HUES64 (cell line): ENCODE measurements around the gene TMEM80.

Source experiments
- H3K27ac ChIP-seq: 2 replicates; pipeline ENCODE4 v1.7.0; 2013; ENCODE audit warnings: low read depth, low read length, inconsistent platforms
- H3K27me3 ChIP-seq: 2 replicates; pipeline ENCODE4 v1.6.1; 2013; ENCODE audit warnings: mild to moderate bottlenecking, low read length; ENCODE audit not compliant: insufficient read depth
- H3K36me3 ChIP-seq: 2 replicates; pipeline ENCODE4 v1.6.1; 2013; ENCODE audit warnings: mild to moderate bottlenecking, low read length; ENCODE audit not compliant: insufficient read depth
- H3K4me1 ChIP-seq: 2 replicates; pipeline ENCODE4 v1.6.1; 2013; ENCODE audit warnings: mild to moderate bottlenecking, low read length, moderate library complexity; ENCODE audit not compliant: insufficient read depth
- H3K4me3 ChIP-seq: 2 replicates; pipeline ENCODE4 v1.5.1; 2013; ENCODE audit warnings: mild to moderate bottlenecking, low read length, moderate library complexity
- H3K9ac ChIP-seq: 2 replicates; pipeline ENCODE4 v1.6.1; 2013; ENCODE audit warnings: mild to moderate bottlenecking, low read depth, low read length
- H3K9me3 ChIP-seq: 2 replicates; pipeline ENCODE4 v1.6.1; 2013; ENCODE audit warnings: low read depth, low read length; ENCODE audit not compliant: insufficient read depth
- WGBS: fragments of 150-250, 120-280 bp; methylation state at CpG from one replicate; pipeline ENCODE4 v1.1.7; 2013; ENCODE audit warnings: missing lambda C conversion rate; 5-methylcytosine and 5-hydroxymethylcytosine counted together

The TMEM80 gene

GRCh38 chr11:693415-693831 lies 2.2 kb upstream of the TMEM80 start:
- Histone ChIP-seq H3K9ac (0 out of 2 replicates have a peak overlapping the region, but pooled peaks have one; percentile 22), H3K27ac (no peak overlapping the region)
- 78% methylated on average over 13 of the region's 13 CpGs for WGBS

GRCh38 chr11:693887-694562 lies 1.6 kb upstream of the TMEM80 start:
- Histone ChIP-seq H3K27me3 (no peaks in the 10 kb centered on the region), H3K9me3 (no peaks in the 10 kb centered on the region), H3K36me3 (peaks cover 20% of the 10 kb centered on the region), H3K4me3 (peak overlapping the region; percentile 12; the same call in 1 of the 2 replicates), H3K4me1 (peaks cover 25% of the 10 kb centered on the region), H3K27ac (no peak overlapping the region), H3K9ac (no peak overlapping the region; the same call in 1 of the 2 replicates)
- WGBS, result 83% methylated on average over 15 of the region's 15 CpGs

More at GRCh38 chr11:693415-693831, 2.2 kb upstream of the TMEM80 start:
- H3K27me3 ChIP-seq, result no peaks in the 10 kb centered on the region
- H3K4me1 ChIP-seq, result peaks cover 20% of the 10 kb centered on the region
- peak overlapping the region; percentile 12; the same call in 1 of the 2 replicates for H3K4me3 ChIP-seq
- H3K36me3 ChIP-seq, result peaks cover 26% of the 10 kb centered on the region
- no peaks in the 10 kb centered on the region for H3K9me3 ChIP-seq

- peak within 1 kb of the TSS; percentile 76 for H3K4me3 ChIP-seq
- peak within 1 kb of the TSS; percentile 99 for H3K27ac ChIP-seq
- peak within 1 kb of the TSS; percentile 99 for H3K9ac ChIP-seq
- WGBS, result 7% methylated on average over 103 of the region's 103 CpGs
- H3K9me3 ChIP-seq, result no peaks in the 10 kb centered on the region
- no peaks in the 10 kb centered on the region for H3K27me3 ChIP-seq
- peaks cover 25% of the 10 kb centered on the region for H3K4me1 ChIP-seq
- peaks cover 13% of the 10 kb centered on the region for H3K36me3 ChIP-seq
Observed at GRCh38 chr11:694563-695287, 891 bp upstream of the TMEM80 start, which contains the start of gene DEAF1. TSS of gene DEAF1 (minus strand) at chr11:695222. CDS start at chr11:695047, 175 bp downstream.

- H3K9ac ChIP-seq, result peak overlapping the region; percentile 99
Observed at GRCh38 chr11:695288-695537, 403 bp upstream of the TMEM80 start.

GRCh38 chr11:696955-697491 lies 1.4 kb downstream of the TMEM80 start:
- Histone ChIP-seq H3K36me3 (no peaks in the 10 kb centered on the region), H3K4me3 (no peak overlapping the region), H3K27me3 (no peaks in the 10 kb centered on the region), H3K4me1 (peaks cover 25% of the 10 kb centered on the region), H3K27ac (no peak overlapping the region), H3K9me3 (no peaks in the 10 kb centered on the region), H3K9ac (no peak overlapping the region)
- WGBS, result 85% methylated on average over 11 of the region's 11 CpGs

More at GRCh38 chr11:695288-695537, 403 bp upstream of the TMEM80 start:
- Histone ChIP-seq H3K36me3 (peaks cover 10% of the 10 kb centered on the region), H3K27ac (peak overlapping the region; percentile 99), H3K27me3 (no peaks in the 10 kb centered on the region), H3K4me1 (peaks cover 25% of the 10 kb centered on the region), H3K9me3 (no peaks in the 10 kb centered on the region), H3K4me3 (peak overlapping the region; percentile 76)
- under 1% methylated on average over 25 of the region's 25 CpGs for whole genome bisulfite sequencing

GRCh38 chr11:697811-698311 lies 2.2 kb downstream of the TMEM80 start:
- Histone ChIP-seq H3K27ac (peak overlapping the region; percentile 72), H3K36me3 (no peaks in the 10 kb centered on the region), H3K9ac (peak overlapping the region; percentile 12; the same call in 1 of the 2 replicates), H3K9me3 (no peaks in the 10 kb centered on the region), H3K27me3 (no peaks in the 10 kb centered on the region), H3K4me1 (peaks cover 25% of the 10 kb centered on the region), H3K4me3 (no peak overlapping the region)
- 57% methylated on average over 11 of the region's 11 CpGs for WGBS

GRCh38 chr11:698493-699115 lies 3.0 kb downstream of the TMEM80 start:
- 72% methylated on average over 17 of the region's 17 CpGs for WGBS
- no peaks in the 10 kb centered on the region for H3K27me3 ChIP-seq
- no peak overlapping the region for H3K4me3 ChIP-seq
- H3K27ac ChIP-seq, result no peak overlapping the region
- H3K36me3 ChIP-seq, result no peaks in the 10 kb centered on the region
- H3K9ac ChIP-seq, result no peak overlapping the region
- H3K4me1 ChIP-seq, result peaks cover 18% of the 10 kb centered on the region
- no peaks in the 10 kb centered on the region for H3K9me3 ChIP-seq

- no peak overlapping the region for H3K4me3 ChIP-seq
Observed at GRCh38 chr11:699116-699508, 3.5 kb downstream of the TMEM80 start.

GRCh38 chr11:699753-700152 lies 4.1 kb downstream of the TMEM80 start:
- H3K4me3 ChIP-seq, result no peak overlapping the region
- no peak overlapping the region for H3K9ac ChIP-seq
- 95% methylated on average over 1 of the region's 1 CpG for WGBS
- H3K27ac ChIP-seq, result no peak overlapping the region
- H3K9me3 ChIP-seq, result no peaks in the 10 kb centered on the region
- H3K27me3 ChIP-seq, result no peaks in the 10 kb centered on the region
- H3K36me3 ChIP-seq, result no peaks in the 10 kb centered on the region
- H3K4me1 ChIP-seq, result peaks cover 17% of the 10 kb centered on the region

More at GRCh38 chr11:699116-699508, 3.5 kb downstream of the TMEM80 start:
- no peaks in the 10 kb centered on the region for H3K36me3 ChIP-seq
- WGBS, result 87% methylated on average over 7 of the region's 7 CpGs
- no peak overlapping the region for H3K9ac ChIP-seq
- H3K9me3 ChIP-seq, result no peaks in the 10 kb centered on the region
- H3K27ac ChIP-seq, result no peak overlapping the region
- peaks cover 17% of the 10 kb centered on the region for H3K4me1 ChIP-seq
- H3K27me3 ChIP-seq, result no peaks in the 10 kb centered on the region

GRCh38 chr11:701741-702461 lies 6.3 kb downstream of the TMEM80 start:
- peaks cover 21% of the 10 kb centered on the region for H3K4me1 ChIP-seq
- H3K27me3 ChIP-seq, result peaks cover 8% of the 10 kb centered on the region
- H3K27ac ChIP-seq, result no peak overlapping the region
- no peak overlapping the region for H3K9ac ChIP-seq
- no peaks in the 10 kb centered on the region for H3K36me3 ChIP-seq
- H3K4me3 ChIP-seq, result no peak overlapping the region
- WGBS, result 94% methylated on average over 22 of the region's 22 CpGs
- H3K9me3 ChIP-seq, result no peaks in the 10 kb centered on the region
